HG02943 (cell line): ENCODE results near the gene CLBA1.
"Not testable (repeated sequence)": the region's sequence is repeated elsewhere in the genome, so short reads cannot be mapped to it uniquely, and the experiment has no call there.

ENCODE experiments used
- ATAC-seq: cut with Tn5 transposase; IDR thresholded peaks from one replicate; pipeline ENCODE4 v1.9.1; 2021; ENCODE audit warnings: mild to moderate bottlenecking, low read depth, moderate library complexity; ENCODE audit not compliant: unreplicated experiment

The CLBA1 gene

GRCh38 chr14:104985675-104986486 lies at the start of gene CLBA1:
Gene CLBA1 (plus strand): TSS chr14:104985788. CDS start chr14:104986432, 644 bp downstream.
- ATAC-seq = peak; percentile 83

DNA sequence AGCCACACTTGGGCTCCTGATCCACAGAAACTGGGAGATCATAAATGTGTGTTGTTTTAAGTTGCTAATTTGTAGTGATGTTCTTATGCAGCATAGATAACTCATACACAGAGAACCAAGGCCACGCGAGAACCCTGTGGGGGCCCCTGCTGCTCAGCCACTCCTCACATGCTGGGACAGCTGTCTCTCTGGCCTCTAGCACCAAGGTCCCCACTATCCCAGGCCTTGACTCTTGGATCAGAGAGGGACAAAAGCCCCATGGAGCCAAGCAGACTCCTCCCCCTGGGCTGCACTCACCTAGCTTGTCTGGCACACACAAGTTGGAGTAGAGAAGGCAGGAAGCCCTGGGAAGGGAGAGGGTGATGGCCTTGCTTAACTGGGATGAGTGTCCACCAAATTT lies 49.6 kb upstream of the CLBA1 start:
- no peak for ATAC-seq

DNA sequence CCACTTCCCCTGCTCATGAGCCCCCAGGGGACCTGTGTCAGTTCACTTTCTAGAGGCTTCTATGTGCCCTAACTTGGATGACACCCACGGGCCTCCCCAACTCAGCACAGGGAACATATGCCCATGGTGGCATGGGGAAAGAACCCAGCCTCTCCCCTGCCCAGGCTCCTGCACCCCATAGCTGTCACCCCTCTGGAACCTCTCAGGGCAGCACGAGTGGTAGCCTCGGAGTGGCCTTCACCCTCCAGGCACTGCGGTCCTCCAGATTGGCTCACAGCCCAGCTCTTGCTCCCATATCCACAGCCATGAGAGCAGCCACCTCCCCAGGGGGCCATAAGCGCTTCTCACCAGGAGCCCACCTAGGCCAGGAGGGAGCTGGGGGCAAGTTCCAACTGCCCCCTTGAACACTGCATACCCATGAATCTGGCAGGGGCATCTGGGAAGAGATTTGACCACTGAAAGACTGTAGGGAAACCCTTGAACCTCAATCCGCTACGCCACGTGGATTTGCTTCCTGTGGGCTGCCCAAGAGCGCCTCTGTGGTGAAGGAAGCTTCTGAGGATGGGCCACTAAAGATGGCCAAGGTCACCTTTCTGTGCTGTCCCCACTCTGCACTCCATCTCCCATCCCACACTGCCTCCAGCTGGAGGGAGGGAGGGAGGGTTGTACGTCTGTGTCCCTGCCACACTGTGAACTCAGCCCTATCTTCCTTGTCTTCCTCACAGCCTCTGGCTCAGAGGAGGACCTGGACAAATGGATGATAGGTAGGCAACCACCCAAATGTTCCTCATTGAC lies 49.0 kb upstream of the CLBA1 start:
- ATAC-seq = no peak

DNA sequence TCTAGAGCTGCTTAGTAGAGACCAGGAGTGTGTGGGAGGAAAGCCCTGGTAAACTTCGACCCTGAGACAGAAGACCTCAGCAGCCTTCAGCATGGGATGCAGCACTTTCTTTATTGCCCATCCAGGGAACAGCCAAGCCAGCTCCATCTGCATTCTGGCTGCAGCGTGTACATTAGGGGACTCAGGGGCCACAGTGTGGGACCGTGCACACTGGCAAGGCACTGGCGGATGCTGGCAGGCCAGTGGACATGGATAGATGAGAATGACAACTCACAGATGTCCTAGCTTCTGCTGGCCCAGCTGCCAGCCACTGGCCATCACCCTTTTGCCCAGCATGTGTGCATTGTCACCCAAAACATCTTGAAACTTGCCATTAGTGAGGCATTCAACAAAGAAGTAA lies 48.4 kb upstream of the CLBA1 start:
- ATAC-seq = no peak

DNA sequence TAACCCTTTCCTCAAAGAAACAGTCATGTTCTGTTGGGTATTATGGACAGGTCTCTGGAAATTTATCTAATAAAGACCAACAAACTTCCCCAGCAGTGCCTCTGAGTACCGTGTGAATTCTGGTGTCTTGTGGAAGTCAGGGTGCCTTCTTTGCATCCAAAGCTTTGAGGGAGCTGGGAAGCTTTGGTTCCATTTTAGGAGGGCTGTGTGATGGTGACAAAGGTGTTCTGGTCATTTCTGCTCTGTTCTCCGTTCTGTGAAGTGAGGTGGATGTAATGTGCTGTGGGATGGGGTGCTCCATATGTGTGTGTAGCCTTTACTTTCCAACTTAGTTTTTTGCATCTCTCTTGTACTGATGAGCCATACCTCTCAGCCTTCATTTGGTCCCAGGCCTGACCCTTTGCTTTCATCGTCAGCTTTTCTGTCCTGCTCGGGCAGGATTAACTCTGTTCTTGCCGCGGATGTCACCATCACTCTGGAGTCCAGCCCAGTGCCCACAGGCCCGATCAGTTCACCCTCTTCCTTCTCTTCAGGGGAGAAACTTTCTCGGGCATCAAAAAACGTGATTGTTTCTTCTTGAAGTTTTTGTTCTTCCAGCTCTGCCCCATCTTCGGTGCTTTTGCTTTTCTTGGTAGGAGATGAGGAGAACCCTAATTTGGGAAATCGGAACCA lies 47.8 kb upstream of the CLBA1 start:
- no peak for ATAC-seq

DNA sequence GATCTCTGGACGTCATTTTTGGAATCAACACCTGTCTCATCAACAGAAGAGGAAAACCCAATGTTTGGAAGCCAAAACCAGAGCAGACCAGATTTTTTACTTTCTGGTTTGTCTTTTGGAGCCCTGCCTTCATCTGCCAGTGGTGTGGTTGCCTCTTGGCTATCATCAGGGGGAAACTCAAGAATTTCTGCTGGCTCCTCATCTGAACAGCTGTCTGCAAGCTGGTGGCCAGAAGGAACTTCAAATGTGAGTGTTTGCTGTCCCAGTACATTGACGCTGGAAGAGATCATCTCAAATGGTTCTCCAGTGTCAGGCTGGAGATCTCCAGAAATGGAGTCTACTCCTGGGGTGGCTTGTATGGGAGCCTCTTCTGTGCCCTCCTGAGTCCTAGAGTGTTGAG lies 47.2 kb upstream of the CLBA1 start:
- no peak for ATAC-seq

DNA sequence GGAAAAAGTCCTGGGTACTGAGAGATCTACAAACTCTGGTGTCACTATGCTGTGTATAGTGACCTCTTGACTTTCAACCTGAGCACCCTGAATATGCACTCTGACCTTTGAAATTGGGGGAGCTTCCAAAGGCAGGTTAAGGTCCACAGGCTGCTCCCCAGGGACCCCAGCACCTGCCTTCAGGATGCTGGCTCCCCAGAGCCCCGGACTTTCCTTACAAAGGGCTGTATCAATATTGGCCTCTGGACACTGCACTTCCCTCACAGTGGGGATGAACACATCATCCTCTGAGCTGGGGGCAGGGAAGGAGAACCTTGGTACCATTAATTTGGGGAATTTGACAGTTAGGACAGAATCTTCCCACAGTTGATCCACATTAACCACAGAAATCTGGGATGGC lies 46.6 kb upstream of the CLBA1 start:
- ATAC-seq = no peak

DNA sequence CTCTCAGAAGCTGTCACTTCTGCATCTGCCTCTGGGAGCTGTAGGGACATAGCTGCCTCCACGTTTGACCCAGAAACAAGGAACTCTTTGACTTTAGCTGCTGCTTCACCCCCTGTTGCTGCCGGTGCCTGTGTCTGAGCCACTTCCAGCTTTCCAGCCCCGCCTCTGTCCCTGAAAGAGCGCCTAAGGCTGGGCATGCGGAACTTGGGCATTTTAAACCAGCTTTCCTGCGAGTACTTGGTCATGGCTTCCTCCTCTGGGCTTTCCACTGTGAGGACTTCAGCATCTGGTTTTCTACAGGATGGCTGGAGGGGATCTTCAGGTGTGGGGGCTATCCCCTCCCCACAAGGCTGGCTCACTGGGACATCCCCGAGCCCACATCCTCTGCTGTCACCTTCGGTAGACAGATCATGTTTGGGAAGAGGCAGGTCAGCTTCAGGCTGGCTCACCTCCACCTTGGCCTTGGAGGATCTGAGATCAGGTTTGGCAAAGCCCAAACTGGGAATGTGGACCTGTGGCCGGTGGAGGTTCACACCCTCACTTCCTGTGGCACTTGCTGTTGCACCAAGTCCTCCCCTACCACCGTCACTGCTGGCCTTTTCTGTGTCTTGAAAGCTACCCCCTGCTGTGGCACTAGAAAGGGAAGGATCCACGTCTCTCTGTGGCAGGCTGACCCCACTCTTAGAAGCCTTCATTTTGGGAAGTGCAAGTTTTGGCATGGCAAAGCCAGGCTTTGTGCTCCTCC lies 45.8 kb upstream of the CLBA1 start:
- no peak for ATAC-seq

- ATAC-seq = no peak
These were observed 45.0 kb upstream of the CLBA1 start for GRCh38 chr14:104940526-104941150.

GRCh38 chr14:104941508-104942365 lies 43.9 kb upstream of the CLBA1 start:
- no peak for ATAC-seq

GRCh38 chr14:104942586-104942985 lies 43.0 kb upstream of the CLBA1 start:
- no peak for ATAC-seq

DNA sequence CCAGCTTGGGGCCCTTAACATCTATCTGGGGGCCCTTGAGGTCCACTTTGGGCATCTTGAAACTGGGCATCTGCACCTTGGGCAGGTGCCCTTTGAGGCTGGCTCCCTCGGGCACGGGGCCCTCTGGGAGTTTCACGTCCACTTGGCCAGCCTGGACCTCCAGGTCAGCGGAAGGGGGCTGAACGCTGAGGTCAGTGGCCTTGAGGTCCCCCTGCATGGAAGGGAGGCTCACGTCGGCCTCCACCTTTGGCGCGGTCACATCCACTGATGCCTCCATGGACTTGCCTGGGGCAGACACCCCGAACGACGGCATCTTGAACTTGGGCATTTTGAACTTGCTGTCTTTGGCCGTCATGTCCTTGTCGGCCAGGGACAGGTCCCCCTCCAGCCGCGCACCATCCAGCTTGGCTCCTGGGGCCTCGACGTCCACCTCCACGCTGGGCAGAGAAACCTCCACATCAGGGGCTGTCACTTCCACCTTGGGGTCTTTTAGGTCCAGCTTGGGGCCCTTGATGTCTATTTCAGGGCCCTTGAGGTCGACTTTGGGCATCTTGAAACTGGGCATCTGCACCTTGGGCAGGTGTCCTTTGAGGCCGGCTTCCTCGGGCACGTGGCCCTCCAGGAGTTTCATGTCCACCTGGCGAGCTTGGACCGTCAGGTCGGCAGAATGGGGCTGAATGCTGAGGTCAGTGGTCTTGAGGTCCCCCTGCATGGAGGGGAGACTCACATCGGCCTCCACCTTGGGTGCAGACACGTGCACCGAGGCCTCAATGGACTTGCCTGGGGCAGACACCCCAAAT lies 42.2 kb upstream of the CLBA1 start:
- not testable (repeated sequence) for ATAC-seq

- not testable (repeated sequence) for ATAC-seq
These were observed 41.6 kb upstream of the CLBA1 start for GRCh38 chr14:104944016-104944308.

- not testable (repeated sequence) for ATAC-seq
These were observed 41.0 kb upstream of the CLBA1 start for GRCh38 chr14:104944436-104945205.

DNA sequence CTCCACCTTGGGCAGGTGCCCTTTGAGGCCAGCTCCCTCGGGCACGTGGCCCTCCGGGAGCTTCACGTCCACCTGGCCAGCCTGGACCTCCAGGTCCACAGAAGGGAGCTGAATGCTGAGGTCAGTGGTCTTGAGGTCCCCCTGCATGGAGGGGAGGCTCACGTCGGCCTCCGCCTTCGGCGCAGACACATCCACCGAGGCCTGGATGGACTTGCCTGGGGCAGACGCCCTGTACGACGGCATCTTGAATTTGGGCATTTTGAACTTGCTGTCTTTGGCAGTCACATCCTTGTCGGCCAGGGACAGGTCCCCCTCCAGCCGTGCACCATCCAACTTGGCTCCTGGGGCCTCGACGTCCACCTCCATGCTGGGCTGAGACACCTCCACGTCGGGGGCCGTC lies 40.3 kb upstream of the CLBA1 start:
- ATAC-seq = not testable (repeated sequence)

DNA sequence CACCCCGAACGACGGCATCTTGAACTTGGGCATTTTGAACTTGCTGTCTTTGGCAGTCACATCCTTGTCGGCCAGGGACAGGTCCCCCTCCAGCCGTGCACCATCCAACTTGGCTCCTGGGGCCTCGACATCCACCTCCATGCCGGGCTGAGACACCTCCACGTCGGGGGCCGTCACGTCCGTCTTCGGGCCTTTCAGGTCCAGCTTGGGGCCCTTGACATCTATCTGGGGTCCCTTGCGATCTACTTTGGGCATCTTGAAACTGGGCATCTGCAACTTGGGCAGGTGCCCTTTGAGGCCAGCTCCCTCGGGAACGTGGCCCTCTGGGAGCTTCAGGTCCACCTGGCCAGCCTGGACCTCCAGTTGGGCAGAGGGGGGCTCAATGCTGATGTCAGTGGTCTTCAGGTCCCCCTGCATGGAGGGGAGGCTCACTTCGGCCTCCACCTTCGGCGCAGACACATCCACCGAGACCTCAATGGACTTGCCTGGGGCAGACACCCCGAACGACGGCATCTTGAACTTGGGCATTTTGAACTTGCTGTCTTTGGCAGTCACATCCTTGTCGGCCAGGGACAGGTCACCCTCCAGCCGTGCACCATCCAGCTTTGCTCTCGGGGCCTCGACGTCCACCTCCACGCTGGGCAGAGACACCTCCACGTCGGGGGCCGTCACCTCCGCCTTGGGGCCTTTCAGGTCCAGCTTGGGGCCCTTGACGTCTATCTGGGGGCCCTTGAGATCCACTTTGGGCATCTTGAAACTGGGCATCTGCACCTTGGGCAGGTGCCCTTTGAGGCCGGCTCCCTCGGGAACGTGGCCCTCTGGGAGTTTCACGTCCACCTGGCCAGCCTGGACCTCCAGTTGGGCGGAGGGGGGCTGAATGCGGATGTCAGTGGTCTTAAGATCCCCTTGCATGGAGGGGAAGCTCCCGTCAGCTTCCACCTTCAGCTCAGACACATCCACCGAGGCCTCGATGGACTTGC lies 39.3 kb upstream of the CLBA1 start:
- not testable (repeated sequence) for ATAC-seq

DNA sequence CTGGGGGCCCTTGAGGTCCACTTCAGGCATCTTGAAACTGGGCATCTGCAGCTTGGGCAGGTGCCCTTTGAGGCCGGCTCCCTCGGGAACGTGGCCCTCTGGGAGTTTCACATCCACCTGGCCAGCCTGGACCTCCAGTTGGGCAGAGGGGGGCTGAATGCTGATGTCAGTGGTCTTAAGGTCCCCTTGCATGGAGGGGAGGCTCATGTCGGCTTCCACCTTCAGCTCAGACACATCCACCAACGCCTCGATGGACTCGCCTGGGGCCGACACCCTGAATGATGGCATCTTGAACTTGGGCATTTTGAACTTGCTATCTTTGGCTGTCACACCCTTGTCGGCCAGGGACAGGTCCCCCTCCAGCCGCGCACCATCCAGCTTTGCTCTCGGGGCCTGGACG lies 38.4 kb upstream of the CLBA1 start:
- not testable (repeated sequence) for ATAC-seq
